ENCODE data around the gene STIMATE.

- no peak for TF ChIP-seq CTCF (conservative IDR thresholded peaks at IDR 0.05)
- TF ChIP-seq ZFX (IDR thresholded peaks at IDR 0.05): no peak
Measured at GRCh38 chr3:52923963-52924362, 26.6 kb upstream of the STIMATE start.
